Transverse colon (tissue), 4 donors: ENCODE measurements around the gene LGALS7. TPM values are rescaled to one million over a fixed set of nuclear protein-coding genes. Genes with fewer than 3 reads are reported as not detected.

Experiments used
- DNase-seq: peaks from one replicate; pipeline ENCODE4 v3.0.0-alpha.2; 2019
- H3K27ac ChIP-seq, 4 donors: fragments of 200-600 bp; sonication (generic); 2 replicates each; pipeline ENCODE4 v1.5.1; 2016 to 2018; ENCODE audit warnings: inconsistent platforms in 4 of 4
- H3K27me3 ChIP-seq: fragments of 200-600 bp; sonication (generic); 2 replicates; pipeline ENCODE4 v1.5.1; 2017; ENCODE audit warnings: inconsistent platforms
- H3K36me3 ChIP-seq, 4 donors: fragments of 200-600 bp; sonication (generic); 2 replicates each; pipeline ENCODE4 v1.5.1; 2017 to 2019; ENCODE audit warnings: inconsistent platforms in 4 of 4
- H3K4me1 ChIP-seq, 4 donors: fragments of 200-600 bp; sonication (generic); 2 replicates each; pipeline ENCODE4 v1.5.1; 2017 to 2020; ENCODE audit warnings: inconsistent platforms in 4 of 4
- H3K4me3 ChIP-seq, 4 donors: fragments of 200-600 bp; sonication (generic); 1 replicate in 1 of 4; 2 replicates in 3 of 4; pipeline versions ENCODE4 v1.5.1 to v1.6.1; 2017 to 2019; ENCODE audit warnings: inconsistent platforms in 4 of 4
- H3K9me3 ChIP-seq, 2 donors: fragments of 200-600 bp; sonication (generic); 2 replicates each; pipeline ENCODE4 v1.5.1; 2017 to 2019; ENCODE audit warnings: inconsistent platforms in 2 of 2
- CTCF ChIP-seq, 5 experiments: fragments of 200-600 bp in 3 of 5; fragments of 450-650 bp in 2 of 5; sonication (generic) in 3 of 5; IDR thresholded peaks; 1 replicate in 2 of 5; 2 replicates in 3 of 5; pipeline ENCODE4 v1.5.1; 2016 to 2017; ENCODE audit warnings: antibody characterized with exemption in 5 of 5, inconsistent platforms in 3 of 5, mild to moderate bottlenecking in 2 of 5, moderate library complexity in 1 of 5
- EP300 ChIP-seq: sonication (generic); formaldehyde crosslinking; IDR thresholded peaks from one replicate; pipeline ENCODE4 v1.6.1; 2017; ENCODE audit warnings: antibody characterized with exemption, low read depth
- POLR2A ChIP-seq: fragments of 450-650 bp; IDR thresholded peaks from one replicate; pipeline ENCODE4 v1.6.1; 2016; ENCODE audit warnings: antibody characterized with exemption, mild to moderate bottlenecking, moderate library complexity
- POLR2AphosphoS5 ChIP-seq, 3 donors: sonication (generic); formaldehyde crosslinking; IDR thresholded peaks; one replicate each; pipeline ENCODE4 v1.6.1; 2016; ENCODE audit warnings: antibody characterized with exemption in 3 of 3
- WGBS, 2 donors: methylation state at CpG; one replicate each; pipeline ENCODE4 v1.1.5; 2018; ENCODE audit warnings: low coverage in 1 of 2; 5-methylcytosine and 5-hydroxymethylcytosine counted together
- in situ Hi-C, 4 donors: fragments of 200-750 bp; cut with MboI; loops; one replicate each; pipeline versions ENCODE4 v1.15.0 to v1.15.1; 2017; ENCODE audit warnings: low sequenced_read_pairs in 3 of 4, low pct_ligation_motif_present in 1 of 4, low pct_unique_long_range_greater_than_20kb in 1 of 4
- intact Hi-C: fragments of 100-400 bp; cut with DNase I; formaldehyde crosslinking; loops from one replicate; pipeline ENCODE4 v1.15.1; 2023; ENCODE audit warnings: low total_unique reads
- total RNA-seq, 4 donors: library from RNA; depleted of rRNA; stranded (reverse); fragments of >200 nt; gene quantifications; one replicate each; pipeline ENCODE4 v1.1.0, GENCODE V29; 2016

The LGALS7 gene
- total RNA-seq, 4 donors from 2014 or later, result not detected

DNA sequence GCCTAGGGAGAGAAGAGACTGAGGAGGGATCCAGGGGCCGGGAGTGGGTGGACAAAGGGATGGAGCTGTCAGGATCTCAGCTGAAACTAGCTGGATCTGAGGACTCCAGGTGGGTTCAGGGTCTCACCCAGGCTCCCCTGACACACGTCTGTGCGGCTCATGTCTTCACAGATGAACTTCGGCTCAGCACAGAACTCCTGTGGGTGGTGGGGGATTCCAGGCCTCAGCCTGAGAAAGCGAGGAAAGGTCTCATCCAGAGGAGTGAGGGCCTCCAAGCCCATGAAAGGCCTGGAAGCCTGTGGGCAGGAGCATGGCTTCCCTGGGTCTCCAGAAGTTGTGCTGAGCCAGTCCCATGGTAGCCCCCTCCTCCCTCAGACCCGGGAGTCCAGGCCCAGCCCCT lies 30.4 kb downstream of the LGALS7 start:
- H3K27ac ChIP-seq, result no peak overlapping the region
- no peaks in the 10 kb centered on the region for H3K27me3 ChIP-seq
- in situ Hi-C loops, result loop anchor here in 1 of 4 donors (10.0 kb wide), 1 partner anchor 152 kb away; the partner anchor contains the start of genes NFKBIB and SIRT2
- H3K4me3 ChIP-seq, result no peak overlapping the region
- intact Hi-C loops, result no loop called here
- 89 to 100% methylated on average over 3 to 5 of the region's 6 CpGs for WGBS, 2 donors
- no peaks in the 10 kb centered on the region for H3K36me3 ChIP-seq
- no peak for DNase-seq
- TF ChIP-seq CTCF (IDR thresholded peaks at IDR 0.05), result no peak
- TF ChIP-seq POLR2AphosphoS5 (IDR thresholded peaks at IDR 0.05), result no peak
- no peak for TF ChIP-seq POLR2A
- no peak for TF ChIP-seq EP300
- H3K4me1 ChIP-seq, result no peaks in the 10 kb centered on the region
- H3K9me3 ChIP-seq, result no peaks in the 10 kb centered on the region

DNA sequence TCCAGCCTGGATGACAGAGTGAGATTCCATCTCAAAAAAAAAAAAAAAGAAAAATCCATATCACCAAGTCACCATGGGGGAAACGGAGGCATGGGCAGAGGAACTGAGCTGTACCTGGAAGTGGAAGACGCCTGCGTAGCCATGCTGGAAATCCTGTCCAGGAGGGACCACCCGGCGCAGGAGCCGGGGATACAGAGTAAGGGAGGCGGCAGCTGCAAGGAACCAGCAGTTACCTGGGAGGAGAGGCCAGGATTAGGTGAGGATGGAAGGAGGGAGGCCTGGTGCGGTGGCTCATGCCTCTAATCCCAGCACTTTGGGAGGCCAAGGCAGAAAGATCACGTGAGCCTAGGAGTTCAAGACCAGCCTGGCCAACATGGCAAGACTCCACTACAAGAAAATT lies 31.0 kb downstream of the LGALS7 start:
- TF ChIP-seq EP300 (no peak), POLR2AphosphoS5 (IDR thresholded peaks at IDR 0.05) (no peak), POLR2A (no peak), CTCF (IDR thresholded peaks at IDR 0.05) (no peak)
- no peak overlapping the region for H3K4me3 ChIP-seq
- WGBS, 2 donors, result 97 to 100% methylated on average over 7 to 9 of the region's 9 CpGs
- in situ Hi-C loops, result loop anchor here in 1 of 4 donors (10.0 kb wide), 1 partner anchor 153 kb away; the partner anchor contains the start of genes NFKBIB and SIRT2
- no peaks in the 10 kb centered on the region for H3K27me3 ChIP-seq
- no peak for DNase-seq
- no peaks in the 10 kb centered on the region for H3K9me3 ChIP-seq
- no peaks in the 10 kb centered on the region for H3K36me3 ChIP-seq
- no peak overlapping the region for H3K27ac ChIP-seq
- no peaks in the 10 kb centered on the region for H3K4me1 ChIP-seq
- intact Hi-C loops, result no loop called here

DNA sequence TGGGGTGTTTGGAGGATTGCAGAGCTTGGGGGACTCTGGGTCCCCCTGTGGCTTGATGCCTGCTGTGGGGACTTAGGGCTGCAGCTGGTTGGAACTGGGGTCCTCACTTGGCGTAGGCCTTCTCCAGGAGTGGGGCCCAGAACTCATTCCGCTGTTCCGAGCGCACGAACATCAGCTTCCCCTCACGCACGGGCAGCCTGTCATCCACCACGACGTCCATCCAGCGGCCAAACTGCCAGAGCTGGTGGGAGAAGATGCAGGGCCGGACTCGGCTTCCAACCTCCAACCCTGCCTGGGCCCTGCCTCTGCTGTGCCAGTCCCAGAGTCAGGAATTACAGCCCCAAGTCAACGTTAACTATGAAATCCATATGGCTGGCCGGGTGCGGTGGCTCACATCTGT lies 31.6 kb downstream of the LGALS7 start:
- Histone ChIP-seq H3K4me1 (peaks cover 0 to 5% (median 4%) of the 10 kb centered on the region in 4 donors), H3K36me3 (no peaks in the 10 kb centered on the region), H3K27ac (no peak overlapping the region), H3K9me3 (no peaks in the 10 kb centered on the region), H3K27me3 (no peaks in the 10 kb centered on the region), H3K4me3 (no peak overlapping the region)
- intact Hi-C loops, result no loop called here
- WGBS, 2 donors, result 95% methylated on average over 15 of the region's 15 CpGs; no CpG with 5 or more reads in 1 of the 2 donors
- in situ Hi-C loops, result loop anchor here in 1 of 4 donors (10.0 kb wide), 1 partner anchor 153 kb away; the partner anchor contains the start of genes NFKBIB and SIRT2
- no peak for DNase-seq
- TF ChIP-seq POLR2AphosphoS5 (IDR thresholded peaks at IDR 0.05) (no peak), POLR2A (no peak), CTCF (IDR thresholded peaks at IDR 0.05) (no peak), EP300 (no peak)

- DNase-seq, result no peak
- Histone ChIP-seq H3K27me3 (no peaks in the 10 kb centered on the region), H3K9me3 (no peaks in the 10 kb centered on the region), H3K4me3 (no peak overlapping the region), H3K27ac (no peak overlapping the region), H3K36me3 (no peaks in the 10 kb centered on the region), H3K4me1 (peaks cover 0 to 12% (median 10%) of the 10 kb centered on the region in 4 donors)
- in situ Hi-C loops (loop anchor here in 1 of 4 donors (10.0 kb wide), 1 partner anchor 154 kb away; the partner anchor contains the start of genes NFKBIB and SIRT2), intact Hi-C loops (no loop called here)
- no peak for TF ChIP-seq POLR2AphosphoS5 (IDR thresholded peaks at IDR 0.05)
- TF ChIP-seq CTCF (IDR thresholded peaks at IDR 0.05), result no peak
- no peak for TF ChIP-seq POLR2A
- no peak for TF ChIP-seq EP300
- 89 to 100% methylated on average over 1 to 2 of the region's 2 CpGs for WGBS, 2 donors
Measured at GRCh38 chr19:38740932-38741331, 32.4 kb downstream of the LGALS7 start.
